Fibroblast of skin of left quadriceps (primary cell): ENCODE results near the gene ADCY10.
"Not testable (repeated sequence)": the region's sequence is repeated elsewhere in the genome, so short reads cannot be mapped to it uniquely, and the experiment has no call there.

ENCODE experiments used
- DNase-seq, 2 experiments: peaks; one replicate each; pipeline ENCODE4 v3.0.0-alpha.2; 2013; ENCODE audit warnings: low read depth in 2 of 2

The ADCY10 gene

DNA sequence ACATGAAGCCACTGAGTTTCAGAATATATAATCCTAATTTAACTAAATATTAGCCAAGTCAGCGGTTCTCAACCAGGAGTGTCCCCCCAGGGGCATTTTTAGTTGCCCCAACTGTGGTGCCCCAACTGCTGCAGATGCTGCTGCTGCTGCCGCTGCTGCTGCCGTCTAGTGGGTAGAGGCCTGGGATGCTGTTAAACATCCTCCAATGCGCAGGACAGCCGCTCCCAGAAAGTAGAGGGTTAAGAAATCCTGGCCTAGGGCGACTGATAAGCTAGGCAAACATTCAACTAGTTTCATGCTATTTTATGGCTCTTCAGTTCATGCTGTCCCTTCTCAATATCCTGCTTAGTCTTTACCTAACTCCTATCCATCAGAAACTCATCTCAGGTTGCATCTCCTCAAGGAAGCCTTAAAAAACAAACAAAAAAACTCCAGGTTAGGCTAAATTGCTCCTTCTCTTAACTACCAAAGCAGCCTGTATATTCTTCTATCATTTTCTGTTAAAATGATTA is 12.6 kb upstream of the ADCY10 start:
- DNase-seq, result no peak

GRCh38 chr1:167924543-167925231 is 10.8 kb upstream of the ADCY10 start:
- DNase-seq, result no peak

- DNase-seq, result no peak
These were observed 10.2 kb upstream of the ADCY10 start for GRCh38 chr1:167924102-167924501.

GRCh38 chr1:167923324-167924056 is 9.6 kb upstream of the ADCY10 start:
- no peak for DNase-seq

- no peak for DNase-seq
These were observed 8.7 kb upstream of the ADCY10 start for GRCh38 chr1:167922611-167923074.

DNA sequence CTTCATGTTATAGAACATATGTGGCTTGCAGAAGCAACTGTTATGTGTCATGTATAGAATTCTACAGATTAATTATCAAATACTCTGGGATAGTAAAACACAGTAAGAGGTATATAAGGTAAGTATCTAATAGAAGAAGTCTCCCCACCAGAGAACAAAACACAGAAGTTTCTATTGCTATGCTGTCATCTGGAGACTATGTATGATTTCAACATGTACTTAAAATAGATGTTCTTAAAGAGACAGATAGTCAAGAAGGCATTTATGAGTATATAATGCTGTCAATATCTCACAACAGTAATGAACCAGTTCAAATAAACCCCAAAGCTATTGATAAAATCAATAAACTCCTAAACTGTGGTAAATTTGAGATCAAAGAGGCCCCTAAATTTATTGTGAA is 8.1 kb upstream of the ADCY10 start:
- DNase-seq, result no peak

GRCh38 chr1:167916766-167917511 is 3.0 kb upstream of the ADCY10 start:
- no peak for DNase-seq

DNA sequence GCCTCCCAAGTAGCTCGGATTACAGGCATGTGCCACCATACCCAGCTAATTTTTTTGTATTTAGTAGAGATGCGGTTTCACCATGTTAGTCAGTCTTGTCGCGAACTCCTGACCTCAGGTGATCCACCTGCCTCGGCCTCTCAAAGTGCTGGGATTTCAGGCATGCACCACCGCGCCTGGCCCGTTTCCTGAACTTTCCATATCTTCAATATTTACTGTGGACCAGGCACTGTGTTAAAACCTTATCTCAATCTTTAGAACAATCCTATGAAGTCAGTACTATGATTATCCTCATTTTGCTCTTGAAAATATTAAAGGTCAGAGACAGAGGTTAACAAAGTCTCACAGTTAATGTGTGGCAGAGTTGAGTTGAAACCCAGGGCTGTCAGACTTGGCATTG is 1.6 kb upstream of the ADCY10 start:
- no peak for DNase-seq

GRCh38 chr1:167912294-167912693 is 1.6 kb downstream of the ADCY10 start:
- DNase-seq, result no peak

DNA sequence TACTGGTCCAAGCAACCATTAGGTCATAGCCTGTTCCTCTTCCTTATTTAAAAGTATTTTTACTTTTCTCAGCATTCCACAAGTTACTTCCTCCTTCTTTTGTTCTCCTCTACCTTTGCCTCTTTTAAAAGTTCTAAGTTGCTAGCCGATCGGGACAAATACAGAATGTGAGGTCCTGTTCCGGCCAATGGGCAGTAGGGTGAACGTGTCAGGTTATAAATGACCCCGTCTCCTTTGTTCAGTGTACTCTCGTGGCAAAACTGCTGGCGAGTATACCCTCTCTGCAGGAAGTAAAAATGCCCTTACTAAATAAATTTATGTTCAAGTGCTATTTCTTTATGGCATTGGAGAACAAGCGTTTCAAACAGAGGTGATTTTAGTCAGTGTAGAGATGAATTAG is 2.5 kb downstream of the ADCY10 start:
- no peak for DNase-seq

GRCh38 chr1:167910530-167910929 is 3.4 kb downstream of the ADCY10 start:
- DNase-seq, result no peak

DNA sequence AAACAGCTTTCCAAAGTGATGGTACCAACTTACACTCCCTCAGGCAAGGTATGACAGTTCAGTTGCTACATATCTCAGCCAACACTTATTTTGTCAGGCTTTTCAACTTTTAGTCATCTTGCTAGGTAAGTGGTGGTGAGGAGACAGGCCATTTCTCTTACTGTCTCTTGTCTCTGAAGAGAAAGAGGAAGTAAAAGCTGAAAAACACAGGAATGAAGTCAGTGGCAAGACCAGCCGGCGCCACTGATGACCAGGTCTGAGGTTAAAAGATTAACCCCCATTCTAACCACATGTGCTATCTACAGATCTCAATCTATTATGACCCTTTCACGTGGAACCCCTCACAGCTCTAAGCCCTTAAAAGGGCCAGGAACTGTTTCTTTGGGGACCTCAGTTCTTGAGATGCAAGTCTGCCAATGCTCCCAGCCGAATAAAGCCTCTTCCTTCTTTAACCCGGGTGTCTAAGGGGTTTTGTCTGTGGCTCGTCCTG is 4.2 kb downstream of the ADCY10 start:
- DNase-seq, result no peak

- DNase-seq, result no peak
These were observed 8.3 kb downstream of the ADCY10 start for GRCh38 chr1:167905671-167906070.

- no peak for DNase-seq
These were observed 8.8 kb downstream of the ADCY10 start for GRCh38 chr1:167905182-167905581.

DNA sequence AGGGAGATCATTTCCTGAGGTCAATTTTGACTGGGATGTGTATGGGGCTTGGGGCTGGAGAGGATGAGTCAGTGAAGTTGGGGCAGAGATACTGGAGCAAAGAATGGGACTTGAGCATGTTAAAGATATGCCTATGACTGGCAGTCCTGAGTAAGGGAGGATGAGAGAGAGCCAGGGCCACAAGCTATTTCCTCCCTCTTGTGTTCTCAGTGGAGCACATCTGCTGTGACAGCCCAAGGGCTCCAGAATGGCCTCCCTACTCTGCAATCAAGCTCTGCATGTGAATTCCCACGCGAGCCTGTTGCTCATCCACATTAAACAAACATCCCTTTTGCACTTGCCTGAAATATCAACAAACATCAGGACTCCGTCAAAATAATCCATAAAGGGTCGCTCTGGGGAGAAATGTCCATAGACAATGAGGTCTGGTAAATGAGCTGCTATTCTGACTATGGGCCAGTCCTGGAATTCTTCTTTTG is 9.2 kb downstream of the ADCY10 start:
- peak; percentile 20 to 28 for DNase-seq

GRCh38 chr1:167900907-167901306 is 13.0 kb downstream of the ADCY10 start:
- DNase-seq, result no peak

- DNase-seq, result no peak
These were observed 14.7 kb downstream of the ADCY10 start for GRCh38 chr1:167899253-167899681.

DNA sequence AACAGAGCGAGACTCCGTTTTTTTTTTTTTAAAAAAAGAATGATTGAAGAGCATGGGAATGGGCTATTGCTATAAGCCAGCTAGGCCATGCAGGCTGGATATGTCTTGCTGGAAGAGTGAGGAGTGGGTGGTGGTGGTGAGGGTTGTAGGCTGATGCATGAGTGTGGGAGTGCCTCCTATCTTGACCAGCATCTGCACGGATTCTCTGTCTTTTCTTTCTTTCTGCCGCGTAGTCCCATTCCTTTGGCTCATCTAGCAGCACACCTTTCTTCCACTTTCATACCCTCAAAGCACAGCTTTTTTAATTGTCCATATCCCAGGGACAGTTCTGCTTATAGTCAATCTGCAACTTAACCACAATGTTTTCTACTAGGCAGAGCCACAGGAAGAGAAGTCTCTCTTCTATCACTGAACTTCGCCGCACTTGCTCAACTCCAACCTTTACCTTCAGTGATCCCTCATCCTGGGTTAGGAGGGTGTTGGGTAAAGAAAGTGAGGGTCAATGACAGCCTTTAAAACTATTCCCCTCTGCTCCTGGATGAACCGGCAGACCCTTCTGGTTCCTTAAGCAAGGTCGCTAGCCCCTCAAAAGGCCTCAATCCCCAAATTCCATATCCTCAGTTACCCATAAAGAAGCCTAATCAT is 15.2 kb downstream of the ADCY10 start:
- DNase-seq, result no peak

DNA sequence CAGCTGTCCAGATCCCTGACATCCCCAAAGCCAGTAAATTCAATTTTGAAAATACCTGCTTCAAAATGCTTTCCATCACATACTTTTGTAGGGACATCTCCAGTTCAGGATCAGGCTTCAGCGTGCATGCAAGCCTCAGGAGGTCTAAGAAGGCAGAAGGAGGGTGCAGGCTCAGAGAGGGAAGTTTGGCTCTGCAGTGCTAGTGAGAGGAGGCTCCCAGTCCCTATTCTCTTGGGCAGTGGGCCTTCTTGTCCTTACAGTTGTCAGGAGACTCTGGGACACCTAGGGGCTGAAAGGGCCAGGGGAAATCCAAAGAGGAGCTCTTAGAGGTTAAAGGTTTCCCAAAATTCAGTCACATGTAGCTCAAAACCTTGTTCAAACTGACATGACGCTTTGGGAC is 20.1 kb downstream of the ADCY10 start:
- no peak for DNase-seq

GRCh38 chr1:167890400-167890799 is 23.5 kb downstream of the ADCY10 start:
- no peak for DNase-seq

- not testable (repeated sequence) for DNase-seq
These were observed 26.7 kb downstream of the ADCY10 start for GRCh38 chr1:167887187-167887586.

DNA sequence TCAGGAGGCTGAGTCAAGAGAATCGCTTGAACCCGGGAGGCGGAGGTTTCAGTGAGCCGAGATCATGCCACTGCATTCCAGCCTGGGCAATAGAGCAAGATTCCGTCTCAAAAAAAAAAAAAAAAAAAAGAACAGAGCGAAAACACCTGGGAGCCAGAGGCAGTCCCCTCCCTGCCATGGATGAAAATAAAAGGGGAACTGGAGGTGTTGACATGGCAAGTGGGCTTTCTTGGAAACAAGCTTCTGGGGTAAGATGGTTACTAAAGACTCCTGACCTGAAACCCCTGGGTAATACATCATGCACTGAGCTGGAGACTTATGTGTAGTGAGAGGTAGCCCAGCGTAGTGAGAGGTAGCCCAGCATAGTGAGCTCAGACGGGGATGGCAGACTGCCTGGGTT is 31.6 kb downstream of the ADCY10 start:
- DNase-seq, result no peak
